Subcutaneous adipose tissue (tissue), 4 donors: ENCODE measurements around the gene CATSPERZ. TPM values are rescaled to one million over a fixed set of nuclear protein-coding genes. Genes with fewer than 3 reads are reported as not detected.

Experiments
- CTCF ChIP-seq: fragments of 450-650 bp; IDR thresholded peaks from one replicate; pipeline ENCODE4 v1.5.1; 2016; ENCODE audit warnings: low read depth, mild to moderate bottlenecking, control low read depth, antibody characterized with exemption, moderate library complexity
- total RNA-seq, 4 donors: library from RNA; depleted of rRNA; stranded (reverse); fragments of >200 nt; gene quantifications; one replicate each; pipeline ENCODE4 v1.1.0, GENCODE V29; 2016

Gene CATSPERZ
- total RNA-seq, 4 donors from 2014 or later, result not detected

- no peak for TF ChIP-seq CTCF
These were observed 41.3 kb downstream of the CATSPERZ start for GRCh38 chr11:64341429-64341828.

GRCh38 chr11:64341851-64342791 is 42.0 kb downstream of the CATSPERZ start:
- TF ChIP-seq CTCF, result no peak

GRCh38 chr11:64342869-64343745 is 42.9 kb downstream of the CATSPERZ start:
- no peak for TF ChIP-seq CTCF

- no peak for TF ChIP-seq CTCF
These were observed 43.8 kb downstream of the CATSPERZ start for GRCh38 chr11:64343767-64344559.

GRCh38 chr11:64344787-64345186 is 44.6 kb downstream of the CATSPERZ start:
- TF ChIP-seq CTCF, result no peak

- no peak for TF ChIP-seq CTCF
These were observed 47.2 kb downstream of the CATSPERZ start for GRCh38 chr11:64347193-64347867.
